Measurements from ENCODE around the gene CRIP3.
"Not testable (repeated sequence)": the region's sequence is repeated elsewhere in the genome, so short reads cannot be mapped to it uniquely, and the experiment has no call there.

The CRIP3 gene

GRCh38 chr6:43308101-43308989 is at the start of gene CRIP3:
CRIP3 (minus strand) TSS chr6:43308826; CDS start chr6:43308792, 34 bp downstream.
- Histone ChIP-seq H3K27me3 (replicated peaks; ENCODE audit: control insufficient read depth, insufficient read depth, low read length) (peaks cover 30% of the 10 kb centered on the region), H3K36me3 (ENCODE audit: control insufficient read depth, insufficient read depth, low read length, severe bottlenecking) (no peaks in the 10 kb centered on the region), H3K9ac (ENCODE audit: low read length) (no peak within 1 kb of the TSS), H3K4me1 (ENCODE audit: control insufficient read depth, insufficient read depth, low read length) (peaks cover 6% of the 10 kb centered on the region), H3K9me3 (ENCODE audit: control insufficient read depth, low read length) (no peaks in the 10 kb centered on the region), H3K4me3 (ENCODE audit: low read length) (peak within 1 kb of the TSS; percentile 57)
- peak; percentile 44 for DNase-seq (ENCODE audit: low read depth)

- peaks cover 3% of the 10 kb centered on the region for H3K4me1 ChIP-seq (ENCODE audit: control insufficient read depth, insufficient read depth, low read length)
- no peak overlapping the region for H3K9ac ChIP-seq (ENCODE audit: low read length)
- peaks cover 51% of the 10 kb centered on the region for H3K36me3 ChIP-seq (ENCODE audit: control insufficient read depth, insufficient read depth, low read length, severe bottlenecking)
Measured at GRCh38 chr6:43355862-43356590, 47.4 kb upstream of the CRIP3 start.

GRCh38 chr6:43351951-43352350 is 43.3 kb upstream of the CRIP3 start:
- not testable (repeated sequence) for H3K9ac ChIP-seq (ENCODE audit: low read length); H3K27me3 ChIP-seq (replicated peaks; ENCODE audit: control insufficient read depth, insufficient read depth, low read length); DNase-seq (ENCODE audit: low read depth); H3K4me1 ChIP-seq (ENCODE audit: control insufficient read depth, insufficient read depth, low read length); H3K9me3 ChIP-seq (ENCODE audit: control insufficient read depth, low read length); H3K4me3 ChIP-seq (ENCODE audit: low read length)
- H3K36me3 ChIP-seq (ENCODE audit: control insufficient read depth, insufficient read depth, low read length, severe bottlenecking) = peaks cover 47% of the 10 kb centered on the region

More at GRCh38 chr6:43355862-43356590, 47.4 kb upstream of the CRIP3 start:
- Histone ChIP-seq H3K4me3 (ENCODE audit: low read length) (no peak overlapping the region), H3K27me3 (replicated peaks; ENCODE audit: control insufficient read depth, insufficient read depth, low read length) (no peaks in the 10 kb centered on the region), H3K9me3 (ENCODE audit: control insufficient read depth, low read length) (no peaks in the 10 kb centered on the region)
- peak; percentile 29 for DNase-seq (ENCODE audit: low read depth)

GRCh38 chr6:43347444-43347843 is 38.8 kb upstream of the CRIP3 start:
- Histone ChIP-seq H3K9me3 (ENCODE audit: control insufficient read depth, low read length) (no peaks in the 10 kb centered on the region), H3K4me1 (ENCODE audit: control insufficient read depth, insufficient read depth, low read length) (peaks cover 4% of the 10 kb centered on the region), H3K9ac (ENCODE audit: low read length) (no peak overlapping the region), H3K27me3 (replicated peaks; ENCODE audit: control insufficient read depth, insufficient read depth, low read length) (no peaks in the 10 kb centered on the region), H3K36me3 (ENCODE audit: control insufficient read depth, insufficient read depth, low read length, severe bottlenecking) (peaks cover 53% of the 10 kb centered on the region), H3K4me3 (ENCODE audit: low read length) (no peak overlapping the region)
- DNase-seq (ENCODE audit: low read depth) = no peak

- no peaks in the 10 kb centered on the region for H3K27me3 ChIP-seq (replicated peaks; ENCODE audit: control insufficient read depth, insufficient read depth, low read length)
- no peak overlapping the region for H3K4me3 ChIP-seq (ENCODE audit: low read length)
- H3K36me3 ChIP-seq (ENCODE audit: control insufficient read depth, insufficient read depth, low read length, severe bottlenecking) = peaks cover 58% of the 10 kb centered on the region
- H3K9me3 ChIP-seq (ENCODE audit: control insufficient read depth, low read length) = no peaks in the 10 kb centered on the region
- H3K4me1 ChIP-seq (ENCODE audit: control insufficient read depth, insufficient read depth, low read length) = peaks cover 4% of the 10 kb centered on the region
- H3K9ac ChIP-seq (ENCODE audit: low read length) = no peak overlapping the region
- DNase-seq (ENCODE audit: low read depth) = no peak
Measured at GRCh38 chr6:43347021-43347420, 38.4 kb upstream of the CRIP3 start.

GRCh38 chr6:43346243-43346642 is 37.6 kb upstream of the CRIP3 start:
- DNase-seq (ENCODE audit: low read depth); H3K9ac ChIP-seq (ENCODE audit: low read length); H3K9me3 ChIP-seq (ENCODE audit: control insufficient read depth, low read length); H3K27me3 ChIP-seq (replicated peaks; ENCODE audit: control insufficient read depth, insufficient read depth, low read length); H3K4me1 ChIP-seq (ENCODE audit: control insufficient read depth, insufficient read depth, low read length); H3K4me3 ChIP-seq (ENCODE audit: low read length): not testable (repeated sequence)
- H3K36me3 ChIP-seq (ENCODE audit: control insufficient read depth, insufficient read depth, low read length, severe bottlenecking) = peaks cover 63% of the 10 kb centered on the region

GRCh38 chr6:43339168-43339567 is 30.5 kb upstream of the CRIP3 start:
- H3K9me3 ChIP-seq (ENCODE audit: control insufficient read depth, low read length) = no peaks in the 10 kb centered on the region
- no peak overlapping the region for H3K4me3 ChIP-seq (ENCODE audit: low read length)
- no peak for DNase-seq (ENCODE audit: low read depth)
- no peak overlapping the region for H3K9ac ChIP-seq (ENCODE audit: low read length)
- no peaks in the 10 kb centered on the region for H3K27me3 ChIP-seq (replicated peaks; ENCODE audit: control insufficient read depth, insufficient read depth, low read length)
- peaks cover 62% of the 10 kb centered on the region for H3K36me3 ChIP-seq (ENCODE audit: control insufficient read depth, insufficient read depth, low read length, severe bottlenecking)
- no peaks in the 10 kb centered on the region for H3K4me1 ChIP-seq (ENCODE audit: control insufficient read depth, insufficient read depth, low read length)

GRCh38 chr6:43338243-43338642 is 29.6 kb upstream of the CRIP3 start:
- DNase-seq (ENCODE audit: low read depth) = no peak
- no peak overlapping the region for H3K4me3 ChIP-seq (ENCODE audit: low read length)

GRCh38 chr6:43336382-43336781 is 27.8 kb upstream of the CRIP3 start:
- Histone ChIP-seq H3K36me3 (ENCODE audit: control insufficient read depth, insufficient read depth, low read length, severe bottlenecking) (peaks cover 39% of the 10 kb centered on the region), H3K4me1 (ENCODE audit: control insufficient read depth, insufficient read depth, low read length) (no peaks in the 10 kb centered on the region), H3K9ac (ENCODE audit: low read length) (no peak overlapping the region), H3K27me3 (replicated peaks; ENCODE audit: control insufficient read depth, insufficient read depth, low read length) (no peaks in the 10 kb centered on the region), H3K9me3 (ENCODE audit: control insufficient read depth, low read length) (no peaks in the 10 kb centered on the region), H3K4me3 (ENCODE audit: low read length) (no peak overlapping the region)
- no peak for DNase-seq (ENCODE audit: low read depth)

More at GRCh38 chr6:43338243-43338642, 29.6 kb upstream of the CRIP3 start:
- H3K9me3 ChIP-seq (ENCODE audit: control insufficient read depth, low read length) = no peaks in the 10 kb centered on the region
- H3K9ac ChIP-seq (ENCODE audit: low read length) = no peak overlapping the region
- H3K27me3 ChIP-seq (replicated peaks; ENCODE audit: control insufficient read depth, insufficient read depth, low read length) = no peaks in the 10 kb centered on the region
- H3K36me3 ChIP-seq (ENCODE audit: control insufficient read depth, insufficient read depth, low read length, severe bottlenecking) = peaks cover 57% of the 10 kb centered on the region
- no peaks in the 10 kb centered on the region for H3K4me1 ChIP-seq (ENCODE audit: control insufficient read depth, insufficient read depth, low read length)

- H3K4me3 ChIP-seq (ENCODE audit: low read length) = no peak overlapping the region
- H3K9me3 ChIP-seq (ENCODE audit: control insufficient read depth, low read length) = no peaks in the 10 kb centered on the region
- H3K27me3 ChIP-seq (replicated peaks; ENCODE audit: control insufficient read depth, insufficient read depth, low read length) = no peaks in the 10 kb centered on the region
- no peak overlapping the region for H3K9ac ChIP-seq (ENCODE audit: low read length)
- no peaks in the 10 kb centered on the region for H3K4me1 ChIP-seq (ENCODE audit: control insufficient read depth, insufficient read depth, low read length)
- DNase-seq (ENCODE audit: low read depth) = no peak
- peaks cover 32% of the 10 kb centered on the region for H3K36me3 ChIP-seq (ENCODE audit: control insufficient read depth, insufficient read depth, low read length, severe bottlenecking)
Measured at GRCh38 chr6:43335469-43335868, 26.8 kb upstream of the CRIP3 start.

- no peak overlapping the region for H3K4me3 ChIP-seq (ENCODE audit: low read length)
- DNase-seq (ENCODE audit: low read depth) = peak; percentile 83
Measured at GRCh38 chr6:43334466-43335095, 26.0 kb upstream of the CRIP3 start.

More at GRCh38 chr6:43334466-43335095, 26.0 kb upstream of the CRIP3 start:
- Histone ChIP-seq H3K9ac (ENCODE audit: low read length) (no peak overlapping the region), H3K9me3 (ENCODE audit: control insufficient read depth, low read length) (no peaks in the 10 kb centered on the region), H3K36me3 (ENCODE audit: control insufficient read depth, insufficient read depth, low read length, severe bottlenecking) (peaks cover 23% of the 10 kb centered on the region), H3K4me1 (ENCODE audit: control insufficient read depth, insufficient read depth, low read length) (no peaks in the 10 kb centered on the region), H3K27me3 (replicated peaks; ENCODE audit: control insufficient read depth, insufficient read depth, low read length) (no peaks in the 10 kb centered on the region)
